GM23248 (cell line): Measurements from ENCODE around the gene GNG8.

ENCODE experiments used
- EZH2 ChIP-seq: fragments of 200-600 bp; sonication (generic); IDR thresholded peaks from 2 replicates; pipeline ENCODE4 v1.6.1; 2018; ENCODE audit warnings: antibody characterized with exemption, mild to moderate bottlenecking; ENCODE audit not compliant: insufficient read depth, poor library complexity, severe bottlenecking
- EZH2phosphoT487 ChIP-seq: fragments of 200-600 bp; sonication (generic); IDR thresholded peaks from 2 replicates; pipeline ENCODE4 v1.6.1; 2018; ENCODE audit warnings: antibody characterized with exemption, moderate library complexity, mild to moderate bottlenecking, low read depth; ENCODE audit not compliant: insufficient read depth

GRCh38 chr19:46617601-46618000 lies 18.4 kb downstream of the GNG8 start:
- TF ChIP-seq EZH2 (no peak), EZH2phosphoT487 (no peak)
